Stimulated activated naive CD4-positive, alpha-beta T cell treated with Interleukin-2 at 50 U/mL for 16 hours (primary cell): ENCODE results near the gene IQSEC1.

ENCODE experiments used
- DNase-seq: peaks from one replicate; lab custom pipeline; 2025; lab: John Stamatoyannopoulos, UW

IQSEC1 gene

DNA sequence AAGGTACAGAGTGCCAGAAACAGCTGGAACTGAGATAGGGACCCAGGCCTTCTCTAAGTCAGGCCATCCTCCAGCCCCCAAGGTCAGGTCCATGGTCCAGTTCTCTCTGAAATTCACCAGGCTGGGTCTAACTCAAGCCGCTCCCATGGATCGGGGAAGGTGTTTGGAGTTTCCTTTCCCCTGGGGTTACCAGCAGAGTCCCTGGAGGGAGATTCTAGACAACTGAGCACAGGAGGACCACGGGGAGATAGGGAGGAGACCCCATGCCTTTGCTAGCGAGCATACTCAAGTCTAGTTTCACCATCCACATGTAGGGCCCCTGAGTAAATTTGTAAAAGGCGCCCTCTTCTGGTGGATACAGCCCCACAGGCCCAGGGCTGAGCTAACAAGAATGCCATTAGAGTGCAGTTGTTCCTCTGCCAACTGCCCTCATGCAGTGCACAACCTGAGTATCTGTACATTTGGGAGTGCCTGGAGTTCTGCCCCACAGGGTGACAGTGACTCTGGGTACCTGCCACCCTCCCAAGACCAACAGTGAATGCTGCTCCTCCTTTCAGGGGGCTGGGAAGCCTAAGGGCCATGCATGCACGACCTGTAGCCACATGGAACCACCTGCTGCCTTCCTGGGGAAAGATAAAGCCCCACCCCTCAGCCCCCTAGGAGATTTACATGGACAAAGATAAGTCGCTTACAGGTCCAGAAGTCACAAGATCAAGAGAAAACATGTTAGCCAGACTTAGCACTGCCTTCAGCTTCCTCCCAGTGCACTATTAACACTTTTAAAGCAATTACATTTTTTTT is 89.0 kb downstream of the IQSEC1 start:
- DNase-seq: peak; percentile 53

DNA sequence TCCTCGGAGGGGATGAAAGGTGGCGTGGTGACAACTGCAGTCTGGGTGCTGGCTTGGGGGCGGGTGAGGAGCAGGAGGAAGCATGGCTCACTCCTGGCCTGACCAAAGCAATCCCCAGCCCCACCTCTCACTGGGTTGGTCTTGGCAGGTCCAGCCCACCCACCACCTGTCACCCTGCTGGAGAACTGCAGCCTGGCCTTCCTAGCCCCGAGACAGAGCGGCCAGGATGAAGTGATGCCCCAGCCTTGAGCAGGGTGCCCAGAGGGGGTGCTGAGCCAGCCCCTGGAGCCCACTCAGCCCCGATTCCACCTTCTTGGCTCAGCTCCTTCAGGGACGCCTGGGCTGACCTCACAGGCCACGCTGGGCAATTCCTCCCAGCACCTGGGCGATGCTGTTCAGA is 89.9 kb downstream of the IQSEC1 start:
- no peak for DNase-seq

DNA sequence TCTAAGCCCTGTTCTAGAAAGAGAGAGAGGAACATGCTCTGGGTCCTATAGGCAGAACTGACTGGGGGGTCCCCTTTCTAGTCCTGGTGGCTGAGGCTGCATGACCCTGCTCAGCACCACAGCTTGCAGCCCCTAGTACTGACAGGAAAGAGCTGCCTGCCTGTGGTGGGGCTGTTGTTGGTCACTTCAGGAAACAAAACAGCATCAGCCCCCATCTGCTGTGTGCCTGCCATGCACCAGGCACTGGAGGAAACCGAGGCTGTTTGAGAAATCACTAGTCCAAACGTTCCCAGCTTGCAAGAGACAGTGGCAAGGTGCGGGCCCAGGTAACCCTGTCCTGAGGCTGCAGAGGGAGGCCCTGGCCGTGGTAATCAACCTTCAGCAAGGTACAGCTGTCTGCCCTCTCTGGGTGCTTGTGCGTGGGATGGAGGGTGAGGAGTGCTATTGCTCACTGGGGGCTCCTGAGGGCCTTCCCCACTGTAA is 90.6 kb downstream of the IQSEC1 start:
- DNase-seq: no peak

DNA sequence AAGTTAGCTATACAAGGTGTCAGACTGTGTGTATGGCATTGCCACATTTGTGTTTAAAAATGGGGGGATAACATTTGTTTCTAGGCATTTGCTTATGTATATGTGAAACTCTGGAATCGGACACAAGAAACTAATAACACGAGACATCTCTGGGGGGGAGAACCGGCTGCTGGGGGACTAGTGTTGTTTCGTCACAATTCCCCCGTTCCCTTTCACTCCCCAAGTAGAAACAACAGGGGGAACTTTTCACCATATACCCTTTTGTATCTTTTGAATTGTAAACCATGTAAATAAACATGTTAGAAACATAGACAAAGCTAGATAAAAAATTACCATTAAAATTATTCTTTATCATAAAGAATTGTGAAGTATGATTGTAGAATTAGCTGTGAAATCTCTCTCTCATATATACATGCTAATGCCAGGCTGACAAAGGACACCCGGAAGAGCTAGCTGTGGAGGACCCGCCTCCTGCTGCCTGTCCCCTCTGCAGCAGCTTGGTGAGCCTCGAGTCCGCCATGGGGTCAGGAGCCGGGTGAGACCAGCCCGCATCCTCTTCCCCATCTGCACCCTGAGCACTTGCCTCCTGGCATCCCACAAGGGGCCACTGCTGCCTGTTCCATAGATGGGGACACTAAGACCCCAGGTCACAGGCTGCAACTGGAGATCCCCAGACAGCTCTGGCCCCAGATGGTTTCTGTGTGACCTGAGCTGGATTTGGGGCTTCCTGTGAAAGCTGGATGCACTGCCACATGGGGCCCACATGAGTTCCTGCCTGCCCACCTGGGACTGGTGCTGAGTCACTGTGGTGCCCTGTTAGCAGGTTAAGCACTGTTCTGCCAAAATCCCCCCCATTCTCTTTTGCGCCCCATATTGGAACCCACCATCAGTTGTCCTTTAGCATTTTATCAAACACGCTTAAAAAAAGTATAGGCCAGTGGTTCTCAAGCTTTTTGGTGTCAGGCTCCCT is 91.6 kb downstream of the IQSEC1 start:
- DNase-seq: no peak

DNA sequence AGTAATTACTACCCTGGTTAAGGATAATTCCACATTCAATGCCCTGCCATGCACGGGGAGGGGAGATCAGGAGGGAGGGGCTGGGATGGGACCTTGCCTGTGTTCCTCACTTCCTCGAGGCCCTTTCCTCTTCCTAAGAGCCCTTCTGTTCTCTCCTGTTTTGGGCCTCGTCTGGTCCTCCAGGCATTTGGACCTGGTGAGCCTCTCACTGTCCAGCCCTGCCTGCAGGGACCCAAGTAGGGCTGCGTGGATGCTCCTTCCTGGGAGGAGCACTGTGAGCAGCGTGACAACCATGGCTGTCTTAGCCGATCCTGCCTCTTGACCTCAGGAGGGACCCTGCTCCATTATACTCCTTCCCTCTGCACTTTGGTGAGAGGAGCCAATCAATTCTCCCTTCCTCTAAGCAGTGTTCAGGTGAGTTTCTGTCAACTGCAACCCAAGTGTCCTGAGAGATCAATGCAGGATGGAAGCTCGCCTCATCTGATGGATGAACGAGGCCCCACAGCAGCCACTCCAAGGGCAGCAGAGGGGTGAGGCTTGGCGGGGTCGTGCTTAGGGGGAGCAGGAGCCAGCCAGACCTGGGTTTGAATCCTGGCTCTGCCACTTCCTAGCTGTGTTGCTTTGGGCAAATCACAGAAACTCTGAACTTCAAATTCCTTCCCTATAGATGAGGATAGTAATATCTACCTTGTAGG is 92.5 kb downstream of the IQSEC1 start:
- no peak for DNase-seq

DNA sequence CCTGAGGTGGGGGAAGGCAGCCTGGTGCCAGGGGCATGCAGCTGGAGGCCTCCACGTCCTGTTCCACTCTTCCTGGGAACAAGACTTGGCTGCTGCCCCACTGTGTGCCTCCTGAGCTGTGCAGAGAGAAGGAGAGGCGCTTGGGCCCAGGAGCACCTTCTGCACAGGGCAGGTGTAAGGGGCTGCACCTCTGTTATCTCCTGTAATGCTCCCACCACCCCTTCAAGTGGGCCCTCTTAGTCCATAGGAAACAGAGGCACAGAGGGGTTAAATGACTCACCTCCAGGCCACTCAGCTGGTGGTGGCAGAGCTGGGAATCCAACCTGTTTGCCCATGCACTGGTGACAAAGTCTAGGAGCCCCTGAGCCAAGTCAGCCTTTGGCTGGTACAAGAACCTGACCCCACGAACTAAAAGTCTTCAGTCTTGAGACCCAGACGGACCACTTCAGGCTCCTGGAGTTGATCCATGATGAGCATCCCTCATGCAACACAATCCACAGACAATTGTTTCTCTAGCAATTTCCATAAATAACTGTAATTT is 93.2 kb downstream of the IQSEC1 start:
- DNase-seq: no peak

DNA sequence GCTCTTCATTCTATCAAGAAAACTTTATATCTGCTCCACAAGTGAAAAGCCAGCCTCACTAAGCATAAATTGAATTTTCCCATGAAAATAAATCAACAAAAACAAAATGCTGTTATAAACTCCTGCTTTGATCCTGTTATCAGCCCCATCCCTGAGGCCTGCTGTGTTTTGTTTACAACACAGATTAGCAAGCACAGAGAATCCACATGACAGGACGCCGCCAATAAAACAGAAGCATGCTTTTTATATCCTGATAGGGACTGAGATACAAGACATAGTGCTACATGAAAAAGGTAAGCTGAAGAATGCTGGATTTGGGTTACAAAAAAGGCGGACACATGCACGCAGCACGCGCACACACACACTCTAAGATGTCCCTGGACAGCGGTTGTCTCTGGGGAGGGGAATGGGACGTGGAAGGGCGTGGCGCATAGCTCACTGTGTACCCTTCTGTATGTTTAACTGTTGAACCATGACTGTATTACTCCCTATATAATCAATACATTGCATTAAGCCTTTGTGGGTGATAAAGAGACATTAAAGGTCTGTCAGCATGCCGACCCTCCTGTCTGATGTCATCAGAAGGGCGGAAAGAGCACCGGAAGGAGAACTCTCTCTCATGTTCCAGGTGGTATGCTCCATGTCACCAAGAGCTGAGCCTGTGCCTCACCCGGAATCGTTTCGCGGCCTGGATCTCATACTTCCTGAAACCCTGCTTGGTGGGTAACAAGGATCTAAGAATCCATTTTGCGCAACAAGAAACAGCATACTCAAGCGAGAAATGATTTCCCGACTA is 93.9 kb downstream of the IQSEC1 start:
- DNase-seq: no peak

DNA sequence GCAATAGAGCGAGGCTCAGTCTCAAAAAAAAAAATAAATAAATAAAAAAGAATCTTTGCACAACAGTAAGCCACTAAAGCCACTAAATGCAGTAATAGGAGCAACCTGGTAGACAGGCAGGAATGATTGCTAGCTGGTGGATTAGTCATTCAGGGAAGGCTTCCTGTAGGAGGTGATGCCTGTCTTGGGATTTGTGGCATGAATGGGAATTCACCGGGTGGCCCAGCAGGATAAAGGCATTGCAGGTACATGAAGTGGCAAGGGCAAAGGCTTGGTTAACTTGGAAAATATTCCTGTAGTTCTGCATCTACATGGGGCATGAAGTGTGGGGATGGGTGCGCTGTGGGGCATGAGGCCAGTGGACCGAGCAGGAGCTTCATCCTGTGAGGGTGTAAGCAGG is 94.5 kb downstream of the IQSEC1 start:
- no peak for DNase-seq

DNA sequence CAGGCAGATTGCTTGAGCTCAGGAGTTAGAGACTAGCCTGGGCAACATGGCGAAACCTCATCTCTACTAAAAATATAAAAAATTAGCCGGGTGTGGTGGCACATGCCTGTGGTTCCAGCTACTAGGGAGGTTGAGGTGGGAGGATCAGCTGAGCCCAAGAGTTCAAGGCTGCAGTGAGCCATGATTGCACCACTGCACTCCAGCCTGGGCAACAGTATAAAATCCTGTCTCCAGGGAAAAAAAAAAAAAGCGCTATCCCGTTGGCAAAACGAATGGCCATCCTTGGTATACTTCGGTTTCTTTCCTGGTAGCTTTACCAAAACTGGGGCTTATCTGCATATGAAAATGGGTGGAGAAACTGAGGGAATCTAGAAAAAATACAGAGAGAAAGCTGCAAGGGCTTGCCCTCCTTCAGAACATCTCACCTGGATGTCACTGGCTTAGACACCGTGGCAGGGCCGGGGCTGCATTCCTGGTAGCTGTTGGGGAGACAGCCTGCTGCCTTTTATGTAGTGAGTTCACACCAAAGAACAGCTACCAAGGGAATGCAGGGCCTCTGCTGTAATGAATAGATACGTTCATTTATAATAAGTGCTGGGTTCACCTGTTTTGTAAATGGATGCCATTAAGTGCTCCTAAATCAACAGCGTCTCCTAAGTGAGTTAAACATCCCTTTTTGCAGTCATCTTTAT is 96.0 kb downstream of the IQSEC1 start:
- DNase-seq: no peak

DNA sequence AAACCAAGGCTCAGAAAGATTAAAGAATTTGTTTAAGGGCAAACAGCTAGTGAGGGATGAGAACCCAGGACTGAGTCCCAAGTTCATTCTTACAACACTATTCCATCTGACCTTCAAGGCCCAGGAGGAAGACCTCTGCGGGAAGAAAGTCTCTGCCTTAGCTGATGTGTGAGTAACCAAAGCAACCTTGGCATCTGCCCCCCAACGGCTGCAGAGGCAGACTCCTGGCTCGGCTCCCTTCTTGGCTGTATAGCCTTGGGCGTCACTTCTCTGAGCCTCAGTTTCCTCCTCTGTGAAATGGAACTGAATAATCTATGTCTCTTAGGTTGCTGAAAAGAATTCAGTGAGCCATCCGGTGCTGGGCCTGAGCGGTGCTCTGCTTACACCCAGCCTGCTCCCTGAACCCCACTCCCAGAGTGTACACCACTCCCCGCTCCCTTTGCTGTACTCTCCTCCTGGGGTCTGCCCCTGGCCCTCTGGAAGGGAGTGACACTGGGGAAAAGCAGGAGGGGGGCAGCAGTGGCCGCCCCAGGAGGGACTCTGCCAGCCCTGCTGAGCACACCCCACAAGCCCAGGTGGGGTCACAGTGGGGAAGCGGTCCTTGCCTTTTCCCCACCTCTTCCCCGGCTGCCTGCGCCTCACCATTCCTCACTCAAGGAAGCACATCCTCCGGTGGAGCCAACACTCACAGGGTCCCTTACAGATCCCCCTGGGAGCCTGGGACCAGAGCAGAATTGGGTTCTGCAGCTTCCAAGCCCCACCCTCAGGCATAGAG is 97.3 kb downstream of the IQSEC1 start:
- DNase-seq: no peak

DNA sequence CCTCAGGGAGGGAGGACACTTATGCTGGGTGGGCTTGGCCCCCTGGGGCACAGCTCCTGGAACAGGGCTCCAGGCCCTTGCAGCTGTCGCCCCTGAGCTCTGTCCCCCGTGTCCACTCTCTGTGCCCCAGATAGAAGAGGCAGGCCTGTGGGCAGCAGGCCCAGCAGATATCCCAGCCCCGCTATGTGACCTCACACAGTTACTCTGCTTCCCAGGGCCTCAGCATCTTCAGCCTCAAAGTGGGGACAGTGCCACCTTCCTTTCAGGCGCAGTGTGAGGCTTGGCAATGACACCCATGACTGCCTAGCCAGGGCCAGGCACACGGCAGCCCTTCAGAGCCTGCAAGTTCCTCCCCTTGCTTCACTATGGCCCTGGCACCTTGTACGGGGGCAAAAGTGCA is 98.4 kb downstream of the IQSEC1 start:
- no peak for DNase-seq

DNA sequence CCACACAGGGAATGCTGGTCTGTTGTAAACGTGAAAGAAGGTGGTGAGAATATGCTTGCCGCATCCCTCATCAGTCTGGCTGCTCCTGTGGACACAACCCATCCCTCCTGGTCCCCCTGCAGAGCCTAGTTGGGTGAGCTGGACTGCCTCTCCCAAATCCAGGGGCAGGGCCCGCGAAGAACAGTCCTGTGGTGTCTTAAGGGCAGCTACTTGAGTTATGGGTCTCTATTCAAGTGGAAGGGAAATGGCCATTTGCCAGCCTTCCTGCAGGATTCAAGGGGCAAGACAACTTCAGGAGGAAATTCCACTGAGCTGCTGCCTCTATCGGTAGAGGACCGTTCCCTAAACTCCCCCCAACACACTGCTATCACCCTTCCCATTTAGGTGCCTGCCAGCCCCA is 98.9 kb downstream of the IQSEC1 start:
- no peak for DNase-seq

DNA sequence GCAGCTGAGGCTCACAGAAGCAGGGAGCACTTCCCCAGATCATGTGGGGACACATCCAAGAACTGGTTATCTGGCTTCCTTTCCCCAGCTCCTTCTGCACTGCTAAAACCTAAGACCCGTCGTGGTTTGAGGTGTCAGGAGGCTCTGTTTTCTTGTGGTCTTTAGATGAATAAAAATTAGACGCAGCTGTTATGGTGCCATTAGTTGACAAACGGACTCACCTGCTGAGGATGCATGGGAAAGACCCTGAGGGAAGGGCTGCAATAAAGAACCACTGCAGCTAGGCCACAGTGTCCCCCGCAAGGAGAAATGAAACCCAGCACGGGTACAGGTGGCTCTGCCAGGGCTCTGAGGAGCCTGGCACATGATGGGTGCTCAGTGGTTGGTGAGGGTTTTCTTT is 99.4 kb downstream of the IQSEC1 start:
- DNase-seq: no peak

DNA sequence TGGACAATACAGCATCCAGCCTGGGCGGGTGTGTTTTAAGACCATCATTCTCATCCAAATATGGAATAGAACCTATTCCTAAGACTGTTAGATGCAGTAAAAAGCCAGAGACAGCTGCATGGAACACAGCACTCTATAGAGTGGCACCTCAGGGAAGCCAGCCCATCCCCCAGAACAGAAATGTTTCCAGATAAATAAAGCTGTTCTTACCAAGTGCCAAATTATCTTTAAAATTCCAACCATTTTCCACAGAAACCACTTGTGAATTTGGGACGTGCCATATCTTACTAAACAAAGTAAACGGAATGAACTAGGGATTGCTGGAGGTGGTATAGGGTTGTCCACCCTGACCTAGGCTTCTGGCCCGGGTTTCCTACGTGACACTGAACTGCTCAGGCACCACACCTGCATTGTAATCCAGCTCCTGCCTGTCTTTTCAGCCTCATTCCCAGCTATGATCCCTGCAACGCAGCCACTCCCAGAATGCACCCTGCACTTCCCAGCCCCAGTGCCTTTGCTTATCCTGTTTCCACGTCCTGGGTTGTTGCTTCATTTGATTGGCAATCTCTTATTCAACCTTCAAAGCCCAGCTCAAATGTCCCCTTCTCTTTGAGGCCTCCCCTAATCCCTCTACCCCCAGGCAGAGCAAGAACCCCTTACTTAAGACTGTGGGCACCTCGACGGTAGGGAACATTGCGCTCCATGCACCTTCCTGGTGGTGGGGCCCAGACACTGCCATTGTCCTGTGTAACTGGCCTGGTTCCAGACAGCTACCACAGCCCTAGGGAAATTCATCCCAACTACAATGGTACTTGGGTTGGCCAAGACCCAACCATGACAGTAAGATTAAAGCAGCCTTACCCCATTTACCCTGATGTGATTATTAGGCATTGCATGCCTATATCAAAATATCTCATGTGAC is 100.2 kb downstream of the IQSEC1 start:
- no peak for DNase-seq

DNA sequence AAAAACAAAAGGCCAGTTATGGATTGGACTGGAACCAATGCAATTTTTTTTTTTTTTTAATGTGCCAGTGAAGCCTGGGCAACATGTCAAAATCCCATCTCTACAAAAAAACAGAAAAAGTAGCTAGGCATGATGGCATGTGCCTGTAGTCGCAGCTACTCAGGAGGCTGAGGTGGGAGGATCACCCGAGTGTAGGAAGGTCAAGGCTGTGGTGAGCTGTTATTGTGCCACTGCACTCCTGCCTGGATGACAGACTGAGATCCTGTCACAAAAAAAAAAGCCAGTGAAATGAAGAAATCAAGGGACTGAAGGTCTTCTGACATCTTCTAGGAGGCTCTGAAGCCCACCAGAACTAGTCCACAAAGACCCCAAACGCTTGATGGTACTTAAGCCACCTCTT is 101.2 kb downstream of the IQSEC1 start:
- no peak for DNase-seq

DNA sequence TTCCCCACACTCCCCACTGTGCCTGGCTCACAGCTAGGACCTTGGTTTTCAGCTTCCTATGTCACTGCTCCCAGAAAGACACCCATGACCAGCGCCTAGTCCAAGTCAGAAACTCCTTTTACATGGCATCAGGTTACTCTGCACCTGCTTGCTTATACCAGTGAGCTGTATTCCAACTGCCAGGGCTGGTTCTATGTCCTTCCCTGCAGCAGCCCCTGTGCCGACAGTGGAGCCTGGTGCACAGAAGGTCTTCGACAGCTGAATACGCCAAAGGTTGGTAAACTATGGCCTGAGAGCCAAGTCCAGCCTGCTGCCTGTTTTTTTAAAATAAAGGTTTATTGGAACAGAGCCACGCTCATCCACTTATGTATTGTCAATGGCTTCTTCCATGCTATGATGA is 102.5 kb downstream of the IQSEC1 start:
- no peak for DNase-seq

DNA sequence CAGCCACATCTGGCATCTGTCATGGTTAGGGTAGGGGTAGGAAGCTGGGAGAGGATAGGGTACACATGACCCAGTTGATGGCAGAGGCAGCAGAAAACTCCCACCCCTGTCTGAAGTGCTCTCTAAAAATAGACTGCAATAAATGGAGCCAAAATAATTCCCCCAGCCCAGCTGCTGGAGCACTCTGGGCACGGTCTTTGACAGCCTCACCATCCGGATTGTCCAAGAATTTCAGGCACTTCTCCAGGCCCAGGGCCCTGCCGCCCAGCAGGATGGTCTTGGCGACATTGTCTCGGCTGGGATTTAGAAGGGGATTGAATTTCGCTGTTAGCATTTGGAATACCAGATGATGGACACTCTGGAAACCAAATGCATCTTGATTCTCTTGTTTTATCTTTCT is 103.7 kb downstream of the IQSEC1 start:
- DNase-seq: no peak

DNA sequence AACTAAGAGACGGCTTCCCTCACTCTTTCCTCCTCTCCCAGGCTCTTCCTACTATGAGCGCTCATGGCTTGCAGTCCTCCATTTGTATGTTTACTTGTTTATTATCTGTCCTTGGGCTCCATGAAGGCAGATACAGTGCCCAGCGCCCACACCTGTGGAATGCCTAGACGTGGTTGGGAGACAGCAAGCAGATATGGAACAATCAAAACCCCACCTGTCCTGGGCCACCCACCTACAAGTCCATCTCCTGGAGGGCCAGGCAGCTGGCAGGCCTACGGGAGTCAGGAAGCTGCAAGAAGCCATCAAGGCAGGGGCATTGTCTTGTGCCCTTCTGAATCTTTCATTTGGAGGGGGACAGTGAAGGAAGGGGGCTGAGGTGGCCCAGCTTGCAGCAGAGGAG is 104.7 kb downstream of the IQSEC1 start:
- DNase-seq: no peak
